ENCODE data around the gene KCTD5.

Gene KCTD5

DNA sequence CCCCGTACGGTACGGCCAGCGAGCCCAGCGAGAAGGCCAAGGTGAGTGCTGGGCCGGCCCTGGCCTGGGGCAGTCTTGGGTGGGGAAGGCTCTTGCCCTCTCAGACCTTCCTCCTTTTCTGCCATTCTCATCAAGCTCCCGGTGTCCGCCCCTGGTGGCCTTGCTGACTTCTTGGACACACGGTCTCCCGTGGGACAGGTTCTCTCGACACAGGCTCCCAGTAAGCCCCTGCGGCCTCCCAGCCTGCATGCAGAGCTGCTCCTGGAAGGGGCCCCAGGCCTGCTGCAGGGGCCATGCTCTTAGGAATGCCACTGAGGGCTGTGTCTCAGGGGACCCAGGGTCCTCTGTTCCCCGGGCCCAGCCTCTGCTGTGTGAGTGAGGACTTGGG is 20.1 kb downstream of the KCTD5 start:
- DNase-seq (ENCODE audit: extremely low spot score): no peak
- CTCF ChIA-PET: no interaction called here
- TF ChIP-seq ARNT (IDR thresholded peaks at IDR 0.05) (no peak), BHLHE40 (IDR thresholded peaks at IDR 0.05; ENCODE audit: borderline replicate concordance) (no peak), SP1 (IDR thresholded peaks at IDR 0.05) (no peak), FOXK2 (IDR thresholded peaks at IDR 0.05) (no peak), TARDBP (IDR thresholded peaks at IDR 0.05) (no peak), FOXA1 (IDR thresholded peaks at IDR 0.05) (no peak), HDGF (IDR thresholded peaks at IDR 0.05; ENCODE audit: borderline replicate concordance) (no peak), CTBP1 (IDR thresholded peaks at IDR 0.05; ENCODE audit: borderline replicate concordance) (no peak), NFRKB (IDR thresholded peaks at IDR 0.05) (no peak), ELF4 (IDR thresholded peaks at IDR 0.05) (no peak), L3MBTL2 (conservative IDR thresholded peaks at IDR 0.05) (no peak), ZNF384 (IDR thresholded peaks at IDR 0.05) (no peak), SUZ12 (IDR thresholded peaks at IDR 0.05) (no peak), LEF1 (IDR thresholded peaks at IDR 0.05; ENCODE audit: borderline replicate concordance) (no peak)
- TF ChIP-seq, protein P1, sequence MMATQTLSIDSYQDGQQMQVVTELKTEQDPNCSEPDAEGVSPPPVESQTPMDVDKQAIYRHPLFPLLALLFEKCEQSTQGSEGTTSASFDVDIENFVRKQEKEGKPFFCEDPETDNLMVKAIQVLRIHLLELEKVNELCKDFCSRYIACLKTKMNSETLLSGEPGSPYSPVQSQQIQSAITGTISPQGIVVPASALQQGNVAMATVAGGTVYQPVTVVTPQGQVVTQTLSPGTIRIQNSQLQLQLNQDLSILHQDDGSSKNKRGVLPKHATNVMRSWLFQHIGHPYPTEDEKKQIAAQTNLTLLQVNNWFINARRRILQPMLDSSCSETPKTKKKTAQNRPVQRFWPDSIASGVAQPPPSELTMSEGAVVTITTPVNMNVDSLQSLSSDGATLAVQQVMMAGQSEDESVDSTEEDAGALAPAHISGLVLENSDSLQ (IDR thresholded peaks at IDR 0.05): no peak
- POLR2A ChIA-PET: no interaction called here

DNA sequence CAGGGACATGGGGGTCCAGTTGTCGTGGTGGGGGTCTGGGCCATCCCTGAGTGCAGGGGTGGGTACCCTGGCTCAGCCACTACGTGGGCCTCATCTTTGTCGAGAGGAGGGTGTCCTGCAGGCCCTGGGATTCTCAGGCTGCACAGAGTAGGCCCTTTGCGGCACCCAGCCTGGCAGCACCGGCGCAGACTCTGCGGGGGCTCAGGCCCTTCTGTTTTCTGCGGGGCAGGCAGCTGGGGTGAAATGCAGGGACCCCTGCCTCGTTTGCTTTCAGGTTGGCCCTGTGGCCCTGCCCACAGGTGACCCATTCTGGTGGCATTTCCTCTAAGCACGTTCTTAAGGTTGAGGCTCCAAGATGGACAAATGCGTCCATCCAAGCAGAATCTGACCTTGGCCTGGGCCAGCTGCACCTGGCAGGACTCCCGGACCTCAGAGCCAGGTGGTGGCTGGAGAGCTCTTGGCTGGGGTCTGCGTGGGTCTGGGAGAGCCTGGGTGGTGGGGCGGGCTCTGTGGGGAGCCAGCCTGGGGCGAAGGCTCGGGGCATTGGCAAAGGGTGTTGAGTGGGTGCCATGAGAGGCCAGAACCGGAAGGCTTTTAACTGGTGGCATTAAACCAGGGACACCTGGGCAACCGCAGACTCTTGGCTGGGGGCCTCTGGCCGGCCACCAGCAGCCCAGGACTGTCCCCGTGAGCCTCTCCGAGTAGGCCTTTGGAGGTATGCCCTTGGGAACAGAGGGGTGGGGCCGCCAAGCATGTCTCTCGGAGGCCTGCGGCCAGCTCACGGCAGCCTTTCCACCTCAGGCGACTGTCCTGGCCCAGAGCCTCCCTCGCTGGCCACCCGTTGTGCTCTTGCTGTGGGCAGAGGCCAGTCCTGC is 20.8 kb downstream of the KCTD5 start:
- TF ChIP-seq FOXM1 (IDR thresholded peaks at IDR 0.05; ENCODE audit: borderline replicate concordance) (no peak), SP1 (IDR thresholded peaks at IDR 0.05) (no peak), ZNF384 (IDR thresholded peaks at IDR 0.05) (no peak), NFRKB (IDR thresholded peaks at IDR 0.05) (no peak), CTBP1 (IDR thresholded peaks at IDR 0.05; ENCODE audit: borderline replicate concordance) (no peak), SUZ12 (IDR thresholded peaks at IDR 0.05) (no peak), BHLHE40 (IDR thresholded peaks at IDR 0.05; ENCODE audit: borderline replicate concordance) (no peak), TARDBP (IDR thresholded peaks at IDR 0.05) (no peak), ELF4 (IDR thresholded peaks at IDR 0.05) (no peak), ARNT (IDR thresholded peaks at IDR 0.05) (no peak), HDGF (IDR thresholded peaks at IDR 0.05; ENCODE audit: borderline replicate concordance) (no peak), FOXA1 (IDR thresholded peaks at IDR 0.05) (no peak), L3MBTL2 (conservative IDR thresholded peaks at IDR 0.05) (no peak), LEF1 (IDR thresholded peaks at IDR 0.05; ENCODE audit: borderline replicate concordance) (no peak), FOXK2 (IDR thresholded peaks at IDR 0.05) (no peak)
- TF ChIP-seq, protein P1 (IDR thresholded peaks at IDR 0.05): no peak
- ChIA-PET POLR2A (interaction anchor here (1.5 kb wide), 1 partner anchor 20 kb away, joined by 6 read pairs; the partner anchor contains the start of gene KCTD5), CTCF (no interaction called here)
- no peak for DNase-seq (ENCODE audit: extremely low spot score)

DNA sequence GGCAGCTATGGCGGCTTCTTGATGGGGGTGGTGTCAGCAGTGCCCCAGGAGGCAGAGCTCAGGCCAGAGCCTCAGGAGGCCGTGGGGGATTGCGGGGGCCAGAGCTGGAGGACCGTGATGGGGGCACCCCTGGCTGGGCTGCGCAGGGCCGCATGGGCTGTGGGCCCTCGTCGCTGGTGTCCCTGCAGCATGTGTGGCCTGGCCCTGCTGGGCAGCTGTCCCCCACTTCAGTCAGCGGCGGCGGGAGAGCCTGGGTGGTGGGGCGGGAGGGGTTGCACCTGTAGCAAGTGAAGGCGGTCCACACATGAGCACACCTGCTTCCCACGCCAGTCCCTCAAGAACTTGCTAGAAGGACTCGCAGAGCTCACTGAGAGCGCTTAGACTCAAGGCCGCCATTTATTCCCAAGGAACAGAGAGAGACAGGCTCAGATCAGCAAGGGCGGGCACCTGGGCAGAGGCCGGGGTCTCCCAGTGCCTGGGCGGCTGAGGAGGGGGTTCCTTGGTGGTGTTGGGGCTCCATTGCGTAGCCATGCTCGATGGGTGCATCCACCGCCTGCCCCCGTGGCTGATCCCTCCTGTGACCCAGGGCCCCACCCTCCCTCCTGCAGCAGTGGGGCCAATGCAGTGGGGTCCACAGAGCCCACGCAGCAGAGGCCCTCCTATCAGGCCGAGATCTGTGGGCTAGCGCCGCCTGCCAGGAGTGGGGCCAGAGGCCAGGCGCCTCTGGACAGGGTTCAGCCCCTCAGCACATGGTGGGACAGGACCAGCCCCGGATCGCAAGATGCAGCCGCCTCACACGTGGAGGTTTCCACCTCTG is 22.1 kb downstream of the KCTD5 start:
- ChIA-PET CTCF (no interaction called here), POLR2A (interaction anchor here (1.5 kb wide), 1 partner anchor 22 kb away, joined by 6 read pairs; the partner anchor contains the start of gene KCTD5)
- no peak for TF ChIP-seq L3MBTL2 (conservative IDR thresholded peaks at IDR 0.05)
- no peak for TF ChIP-seq BHLHE40 (IDR thresholded peaks at IDR 0.05; ENCODE audit: borderline replicate concordance)
- no peak for TF ChIP-seq NFRKB (IDR thresholded peaks at IDR 0.05)
- TF ChIP-seq CTBP1 (IDR thresholded peaks at IDR 0.05; ENCODE audit: borderline replicate concordance): no peak
- TF ChIP-seq SUZ12 (IDR thresholded peaks at IDR 0.05): no peak
- TF ChIP-seq FOXK2 (IDR thresholded peaks at IDR 0.05): no peak
- TF ChIP-seq ZNF384 (IDR thresholded peaks at IDR 0.05): no peak
- TF ChIP-seq FOXM1 (IDR thresholded peaks at IDR 0.05; ENCODE audit: borderline replicate concordance): no peak
- TF ChIP-seq TARDBP (IDR thresholded peaks at IDR 0.05): no peak
- TF ChIP-seq ELF4 (IDR thresholded peaks at IDR 0.05): no peak
- DNase-seq (ENCODE audit: extremely low spot score): no peak

DNA sequence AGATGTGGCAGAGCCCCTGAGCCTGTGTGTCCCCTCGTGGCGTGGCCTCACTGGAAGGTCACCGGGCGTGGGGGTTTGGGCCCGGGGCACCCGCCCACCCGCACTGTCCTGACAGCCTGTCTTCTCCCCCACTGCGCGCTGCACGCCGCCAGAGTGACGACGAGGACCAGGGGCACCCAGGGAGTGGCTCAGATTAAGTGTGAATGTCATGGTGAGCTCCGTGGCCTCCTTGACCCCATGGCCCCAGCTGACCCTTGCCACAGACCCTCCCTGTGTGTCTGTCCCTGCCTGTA is 22.6 kb downstream of the KCTD5 start:
- no peak for DNase-seq (ENCODE audit: extremely low spot score)
- no peak for TF ChIP-seq FOXK2 (IDR thresholded peaks at IDR 0.05)
- no peak for TF ChIP-seq ELF4 (IDR thresholded peaks at IDR 0.05)
- TF ChIP-seq CTBP1 (IDR thresholded peaks at IDR 0.05; ENCODE audit: borderline replicate concordance): no peak
- no peak for TF ChIP-seq NFRKB (IDR thresholded peaks at IDR 0.05)
- TF ChIP-seq L3MBTL2 (conservative IDR thresholded peaks at IDR 0.05): no peak
- TF ChIP-seq SUZ12 (IDR thresholded peaks at IDR 0.05): no peak
- TF ChIP-seq SP1 (IDR thresholded peaks at IDR 0.05): no peak
- no peak for TF ChIP-seq TARDBP (IDR thresholded peaks at IDR 0.05)
- no peak for TF ChIP-seq FOXA1 (IDR thresholded peaks at IDR 0.05)
- ChIA-PET POLR2A (no interaction called here), CTCF (no interaction called here)

DNA sequence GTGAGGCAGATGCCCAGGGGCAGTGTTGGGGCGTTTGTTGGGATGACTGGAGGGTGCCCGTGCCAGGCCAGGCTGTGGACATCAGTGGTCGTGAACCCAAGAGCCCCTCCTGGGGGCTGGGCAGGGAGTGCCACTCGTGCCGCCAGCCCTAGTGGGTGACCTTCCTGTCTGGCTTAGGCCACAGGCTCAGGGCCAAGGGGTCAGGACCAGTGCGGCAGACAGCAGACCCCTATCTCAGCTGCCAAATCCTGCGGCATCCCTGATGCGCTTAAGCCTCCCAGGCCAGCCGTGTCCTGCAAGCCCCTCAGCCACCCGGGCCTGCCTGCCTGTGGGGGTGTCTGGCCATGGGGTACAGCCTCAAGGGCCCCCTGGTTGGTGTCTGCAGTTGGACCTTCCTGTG is 23.0 kb downstream of the KCTD5 start:
- ChIA-PET CTCF (no interaction called here), POLR2A (no interaction called here)
- no peak for DNase-seq (ENCODE audit: extremely low spot score)
- TF ChIP-seq SUZ12 (IDR thresholded peaks at IDR 0.05) (no peak), ZNF384 (IDR thresholded peaks at IDR 0.05) (no peak), FOXM1 (IDR thresholded peaks at IDR 0.05; ENCODE audit: borderline replicate concordance) (no peak)
- TF ChIP-seq, protein P1 (IDR thresholded peaks at IDR 0.05): no peak

DNA sequence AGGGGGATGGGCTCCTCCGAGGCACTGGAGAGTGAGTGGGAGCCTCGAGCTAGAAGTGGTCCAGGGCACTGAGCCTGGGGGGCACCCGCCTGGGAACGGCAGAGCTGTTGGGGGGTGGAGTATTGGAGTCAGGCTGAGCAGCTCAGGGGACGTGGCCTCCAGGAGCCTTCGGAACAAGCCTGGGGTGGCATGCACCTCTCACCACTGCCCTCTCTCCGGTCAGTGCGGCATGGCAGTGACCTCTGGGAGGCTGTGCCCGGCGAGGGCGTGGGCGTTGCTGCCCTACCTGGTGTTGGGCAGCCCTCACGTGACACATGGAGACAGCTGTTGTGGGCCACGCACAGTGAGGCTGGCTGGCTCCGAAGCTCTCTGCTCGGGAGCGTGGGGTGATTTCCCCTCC is 23.8 kb downstream of the KCTD5 start:
- CTCF ChIA-PET: no interaction called here
- TF ChIP-seq ARNT (IDR thresholded peaks at IDR 0.05): no peak
- no peak for TF ChIP-seq LEF1 (IDR thresholded peaks at IDR 0.05; ENCODE audit: borderline replicate concordance)
- POLR2A ChIA-PET: no interaction called here
- DNase-seq (ENCODE audit: extremely low spot score): no peak
